ENCODE results near the gene SECTM1. TPM values are rescaled to one million over a fixed set of nuclear protein-coding genes. Genes with fewer than 3 reads are reported as not detected.

SECTM1 gene
- total and polyA plus RNA-seq, 9 of the 15 experiments (the other 6 are each of a cell fraction or from before 2014, with no cell fraction given): 0.11 to 0.46 (median 0.18) TPM; not detected in 6

- TF ChIP-seq, protein P1, sequence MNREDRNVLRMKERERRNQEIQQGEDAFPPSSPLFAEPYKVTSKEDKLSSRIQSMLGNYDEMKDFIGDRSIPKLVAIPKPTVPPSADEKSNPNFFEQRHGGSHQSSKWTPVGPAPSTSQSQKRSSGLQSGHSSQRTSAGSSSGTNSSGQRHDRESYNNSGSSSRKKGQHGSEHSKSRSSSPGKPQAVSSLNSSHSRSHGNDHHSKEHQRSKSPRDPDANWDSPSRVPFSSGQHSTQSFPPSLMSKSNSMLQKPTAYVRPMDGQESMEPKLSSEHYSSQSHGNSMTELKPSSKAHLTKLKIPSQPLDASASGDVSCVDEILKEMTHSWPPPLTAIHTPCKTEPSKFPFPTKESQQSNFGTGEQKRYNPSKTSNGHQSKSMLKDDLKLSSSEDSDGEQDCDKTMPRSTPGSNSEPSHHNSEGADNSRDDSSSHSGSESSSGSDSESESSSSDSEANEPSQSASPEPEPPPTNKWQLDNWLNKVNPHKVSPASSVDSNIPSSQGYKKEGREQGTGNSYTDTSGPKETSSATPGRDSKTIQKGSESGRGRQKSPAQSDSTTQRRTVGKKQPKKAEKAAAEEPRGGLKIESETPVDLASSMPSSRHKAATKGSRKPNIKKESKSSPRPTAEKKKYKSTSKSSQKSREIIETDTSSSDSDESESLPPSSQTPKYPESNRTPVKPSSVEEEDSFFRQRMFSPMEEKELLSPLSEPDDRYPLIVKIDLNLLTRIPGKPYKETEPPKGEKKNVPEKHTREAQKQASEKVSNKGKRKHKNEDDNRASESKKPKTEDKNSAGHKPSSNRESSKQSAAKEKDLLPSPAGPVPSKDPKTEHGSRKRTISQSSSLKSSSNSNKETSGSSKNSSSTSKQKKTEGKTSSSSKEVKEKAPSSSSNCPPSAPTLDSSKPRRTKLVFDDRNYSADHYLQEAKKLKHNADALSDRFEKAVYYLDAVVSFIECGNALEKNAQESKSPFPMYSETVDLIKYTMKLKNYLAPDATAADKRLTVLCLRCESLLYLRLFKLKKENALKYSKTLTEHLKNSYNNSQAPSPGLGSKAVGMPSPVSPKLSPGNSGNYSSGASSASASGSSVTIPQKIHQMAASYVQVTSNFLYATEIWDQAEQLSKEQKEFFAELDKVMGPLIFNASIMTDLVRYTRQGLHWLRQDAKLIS (CRISPR knock-in tag; IDR thresholded peaks at IDR 0.05): no peak
- TF ChIP-seq, protein P2, sequence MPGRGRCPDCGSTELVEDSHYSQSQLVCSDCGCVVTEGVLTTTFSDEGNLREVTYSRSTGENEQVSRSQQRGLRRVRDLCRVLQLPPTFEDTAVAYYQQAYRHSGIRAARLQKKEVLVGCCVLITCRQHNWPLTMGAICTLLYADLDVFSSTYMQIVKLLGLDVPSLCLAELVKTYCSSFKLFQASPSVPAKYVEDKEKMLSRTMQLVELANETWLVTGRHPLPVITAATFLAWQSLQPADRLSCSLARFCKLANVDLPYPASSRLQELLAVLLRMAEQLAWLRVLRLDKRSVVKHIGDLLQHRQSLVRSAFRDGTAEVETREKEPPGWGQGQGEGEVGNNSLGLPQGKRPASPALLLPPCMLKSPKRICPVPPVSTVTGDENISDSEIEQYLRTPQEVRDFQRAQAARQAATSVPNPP (IDR thresholded peaks at IDR 0.05; ENCODE audit: borderline replicate concordance, insufficient read depth, insufficient read length): no peak
- TF ChIP-seq SP2 (IDR thresholded peaks at IDR 0.05; ENCODE audit: extremely low read depth, low read depth, low read length, poor library complexity, severe bottlenecking) (no peak), HDAC6 (IDR thresholded peaks at IDR 0.05; ENCODE audit: low read depth, low read length) (no peak), ZNF511 (CRISPR knock-in tag; IDR thresholded peaks at IDR 0.05) (no peak; the same call in 1 of the 2 replicates), GABPB2 (CRISPR knock-in tag; conservative IDR thresholded peaks at IDR 0.05) (no peak), CEBPG (CRISPR knock-in tag; IDR thresholded peaks at IDR 0.05) (no peak), CEBPG (tag; conservative IDR thresholded peaks at IDR 0.05 in 1 of 2, IDR thresholded peaks at IDR 0.05 in 1 of 2) (no peak), CC2D1A (IDR thresholded peaks at IDR 0.05) (no peak), BMI1 (IDR thresholded peaks at IDR 0.05; ENCODE audit: low read length) (no peak), ZNF174 (CRISPR knock-in tag; IDR thresholded peaks at IDR 0.05) (no peak), HNRNPLL (IDR thresholded peaks at IDR 0.05; ENCODE audit: low read depth, low read length, poor library complexity, severe bottlenecking) (no peak), ZC3H4 (CRISPR knock-in tag; IDR thresholded peaks at IDR 0.05; ENCODE audit: borderline replicate concordance) (no peak), CXXC5 (CRISPR knock-in tag; IDR thresholded peaks at IDR 0.05) (peak; percentile 82), FOS (IDR thresholded peaks at IDR 0.05; ENCODE audit: extremely low read depth, insufficient read length) (peak; percentile 32), ZNF134 (CRISPR knock-in tag; conservative IDR thresholded peaks at IDR 0.05) (no peak), SREBF1 (IDR thresholded peaks at IDR 0.05; ENCODE audit: borderline replicate concordance, low read depth, low read length) (no peak), EHMT2 (IDR thresholded peaks at IDR 0.05) (no peak), CBX3 (IDR thresholded peaks at IDR 0.05; ENCODE audit: borderline replicate concordance in 1 of 2, low read length in 2 of 2) (no peak; a peak in 1 of 3 replicates), PHF21A (IDR thresholded peaks at IDR 0.05; ENCODE audit: borderline replicate concordance, low read depth) (peak; percentile 63; the same call in 1 of the 2 replicates)
Observed at GRCh38 chr17:82338858-82339633, 5.5 kb upstream of the SECTM1 start (continued).
